NCI-H446 treated with DMSO at 0.1 percent for 48 hours (cell line): ENCODE measurements around the gene ACCSL.

Source experiments
- DNase-seq: peaks from one replicate; lab custom pipeline; 2025; lab: John Stamatoyannopoulos, UW

Gene ACCSL

DNA sequence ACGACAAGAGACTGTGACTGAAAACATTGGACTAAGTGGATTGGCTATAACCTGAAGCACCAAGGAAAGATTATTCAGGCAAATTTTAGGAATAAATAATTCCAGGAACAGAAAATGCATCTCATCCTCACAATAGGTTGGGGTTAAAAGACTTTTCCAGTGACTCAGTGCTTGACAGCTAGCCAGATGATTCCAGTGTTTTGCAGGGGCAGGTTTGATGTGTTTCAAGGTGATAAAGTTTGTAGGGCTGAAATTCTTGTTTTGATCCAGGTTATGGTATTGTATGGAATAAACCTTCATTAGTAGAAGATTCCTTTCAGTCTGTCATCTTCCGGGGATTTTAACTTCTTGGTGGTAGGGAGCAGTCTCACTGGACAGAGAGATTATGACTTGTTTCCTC is 50.0 kb downstream of the ACCSL start:
- DNase-seq = no peak

DNA sequence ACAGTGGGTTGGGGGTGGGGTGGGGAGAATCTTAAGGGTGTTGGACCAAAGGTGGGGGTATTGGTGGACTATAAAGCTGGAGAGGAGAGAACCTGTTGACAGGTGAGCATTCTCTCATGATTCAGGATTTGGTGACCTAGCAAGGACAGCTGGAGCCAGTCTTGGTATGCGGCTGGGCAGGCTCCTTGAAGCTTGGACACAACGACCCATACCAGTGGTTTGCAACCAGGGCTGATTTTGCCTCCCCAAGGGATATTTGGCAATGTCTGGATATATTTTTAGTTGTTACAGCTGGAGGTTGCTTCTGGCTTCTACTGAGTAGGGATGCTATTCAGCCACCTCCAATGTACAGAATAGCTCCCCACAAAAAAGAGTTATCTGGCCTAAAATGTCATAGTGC is 53.3 kb downstream of the ACCSL start:
- DNase-seq = no peak

DNA sequence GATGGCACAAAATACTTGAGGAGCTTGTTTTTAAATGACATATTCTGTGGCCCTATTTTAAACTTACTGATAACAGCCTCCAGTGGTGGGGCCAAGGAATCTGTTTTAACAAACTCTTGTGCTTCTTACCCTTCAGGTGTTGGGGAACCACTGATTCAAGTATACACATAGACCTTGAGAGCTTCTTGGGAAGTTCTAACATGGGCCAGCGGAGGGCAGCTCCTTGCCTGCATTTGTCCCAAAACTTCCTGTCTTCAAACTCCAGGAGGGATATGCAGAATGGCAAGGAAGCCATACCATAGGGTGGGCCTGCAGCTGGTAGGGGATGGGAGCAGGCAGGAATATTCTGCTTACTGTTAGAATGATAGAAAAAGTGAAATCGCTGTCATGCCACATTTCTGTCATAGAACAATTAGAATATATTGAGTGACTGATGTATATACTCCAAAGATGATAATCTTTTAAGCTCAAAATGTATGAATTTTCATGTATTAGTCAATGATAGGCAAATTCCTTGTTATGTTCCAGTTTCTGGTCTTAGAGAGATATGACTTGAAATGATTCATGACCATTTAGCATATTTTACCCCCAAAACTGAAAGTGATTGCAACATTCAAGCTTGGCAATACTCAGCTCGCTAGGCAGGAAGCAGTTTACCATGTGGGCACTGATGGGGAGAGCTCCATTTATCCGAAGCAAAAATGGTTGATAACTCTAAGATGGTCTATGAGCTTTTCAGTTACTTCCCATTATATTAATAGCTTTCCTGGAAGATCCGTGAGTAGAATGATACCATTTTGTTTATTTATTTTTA is 56.9 kb downstream of the ACCSL start:
- DNase-seq = no peak

DNA sequence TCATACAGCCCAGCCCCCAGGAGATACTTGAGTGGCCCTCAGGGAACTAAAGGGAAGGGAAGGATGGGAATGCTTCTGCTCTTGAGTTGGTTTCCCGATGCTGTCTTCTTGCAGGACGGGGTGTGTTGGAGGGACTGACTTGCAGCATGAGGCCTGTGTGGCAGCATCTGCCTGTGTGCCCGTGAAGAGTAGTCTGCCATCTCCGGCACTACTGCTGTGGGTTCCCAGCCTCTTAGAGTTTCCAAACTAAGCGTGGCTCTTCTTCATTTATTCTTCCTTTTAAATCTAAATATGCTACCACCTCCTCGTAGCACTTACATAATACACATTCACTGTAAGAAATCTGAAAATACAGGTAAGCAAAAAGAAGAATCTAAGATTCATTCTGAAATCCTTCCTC is 60.5 kb downstream of the ACCSL start:
- DNase-seq = no peak
